RCC 7860 (cell line): ENCODE data around the gene CD38.
"Not testable (repeated sequence)": the region's sequence is repeated elsewhere in the genome, so short reads cannot be mapped to it uniquely, and the experiment has no call there.

Experiments used
- DNase-seq: peaks from one replicate; pipeline ENCODE4 v3.0.0-alpha.2; 2015; ENCODE audit warnings: low spot score
- FAIRE-seq: peaks from 2 replicates; lab custom pipeline; 2012; peaks lifted over from hg19 to GRCh38; lab: Jason Lieb, UNC

Gene CD38

DNA sequence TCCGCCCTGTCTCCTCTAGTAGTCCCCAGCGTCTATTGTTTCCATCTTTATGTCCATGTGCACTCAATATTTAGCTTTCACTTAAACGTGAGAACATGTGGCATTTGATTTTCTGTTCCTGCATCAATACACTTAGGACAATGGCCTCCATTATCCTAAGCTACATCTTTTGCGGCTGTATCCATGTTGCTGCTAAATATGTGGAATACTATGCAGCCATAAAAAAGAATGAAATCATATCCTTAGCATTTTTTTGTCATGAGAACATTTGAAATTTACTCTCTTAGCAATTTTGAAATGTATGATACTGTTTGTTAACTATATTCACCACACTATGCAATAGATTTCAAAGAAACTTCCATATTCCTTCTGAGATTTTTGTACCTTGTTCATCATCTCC is 19.8 kb upstream of the CD38 start:
- FAIRE-seq (no peak), DNase-seq (no peak)

DNA sequence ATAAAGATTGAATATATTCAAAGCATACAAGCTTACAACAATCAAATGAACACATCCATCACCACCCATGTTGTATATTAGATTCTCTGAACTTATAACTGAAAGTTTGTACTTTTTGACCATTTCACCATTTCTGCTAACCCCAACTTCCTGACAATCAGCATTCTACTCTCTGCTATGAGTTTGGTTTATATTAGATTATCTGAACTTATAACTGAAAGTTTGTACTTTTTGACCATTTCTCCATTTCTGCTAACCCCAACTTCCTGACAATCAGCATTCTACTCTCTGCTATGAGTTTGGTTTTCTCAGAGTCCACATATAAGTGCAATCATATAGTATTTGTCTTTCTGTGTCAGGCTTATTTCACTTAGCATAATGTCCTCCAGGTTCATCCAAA is 15.7 kb upstream of the CD38 start:
- FAIRE-seq, DNase-seq: not testable (repeated sequence)

DNA sequence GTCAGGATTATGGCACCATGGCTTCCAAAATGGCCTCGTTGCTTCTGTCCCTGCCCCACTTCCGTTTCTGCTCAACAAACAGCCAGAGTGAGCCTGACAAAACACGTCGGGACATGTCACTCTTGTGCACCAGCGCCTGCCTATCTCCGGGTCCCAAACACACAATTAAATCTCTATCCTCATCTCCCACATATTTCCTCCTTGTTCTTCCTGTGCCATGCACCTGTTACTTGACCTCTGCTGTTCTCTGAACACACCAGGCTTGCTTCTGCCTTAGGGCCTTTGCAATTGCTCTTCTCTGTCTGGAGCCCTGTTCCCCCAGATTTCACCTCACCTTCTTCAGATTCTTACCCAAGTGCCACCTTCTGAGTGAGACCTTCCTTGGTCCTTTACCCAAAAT is 12.7 kb upstream of the CD38 start:
- DNase-seq (no peak), FAIRE-seq (no peak)

DNA sequence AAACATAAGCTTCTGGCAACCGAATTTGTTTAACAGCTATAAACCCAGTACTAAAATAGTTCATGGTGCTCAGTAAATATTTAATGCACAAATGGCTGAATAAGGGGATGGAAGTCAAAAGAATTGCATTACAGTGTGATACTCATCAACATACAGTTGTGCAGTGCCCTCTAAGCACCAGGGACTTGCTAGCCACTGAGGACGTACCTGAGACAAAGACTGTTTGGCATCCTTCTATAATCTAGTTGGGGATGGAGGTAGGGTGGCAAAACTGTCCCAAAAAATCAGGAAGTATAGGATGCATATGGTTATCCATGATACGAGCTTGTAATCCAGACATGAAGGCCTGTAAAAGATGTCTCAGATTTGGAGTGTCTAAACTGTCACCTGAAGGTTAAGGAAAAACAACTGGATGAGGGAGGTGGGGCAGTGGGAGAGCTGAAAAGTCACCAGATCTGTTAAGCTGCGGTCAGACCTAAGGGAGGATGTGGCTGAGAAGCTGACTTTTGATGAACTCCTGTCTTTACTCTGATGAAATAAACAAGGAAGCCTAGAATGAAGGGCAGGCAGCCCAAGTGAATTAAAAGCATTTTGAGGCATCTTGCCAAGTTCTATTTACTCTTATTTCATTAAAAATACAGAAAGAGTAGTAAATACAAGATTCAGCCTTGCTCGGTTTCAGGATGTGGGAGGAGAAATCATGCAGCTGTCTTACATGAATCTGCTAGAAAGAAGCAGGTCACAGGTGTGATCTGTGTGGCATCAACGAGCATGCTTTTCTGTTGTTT is 12.0 kb upstream of the CD38 start:
- no peak for DNase-seq
- no peak for FAIRE-seq

DNA sequence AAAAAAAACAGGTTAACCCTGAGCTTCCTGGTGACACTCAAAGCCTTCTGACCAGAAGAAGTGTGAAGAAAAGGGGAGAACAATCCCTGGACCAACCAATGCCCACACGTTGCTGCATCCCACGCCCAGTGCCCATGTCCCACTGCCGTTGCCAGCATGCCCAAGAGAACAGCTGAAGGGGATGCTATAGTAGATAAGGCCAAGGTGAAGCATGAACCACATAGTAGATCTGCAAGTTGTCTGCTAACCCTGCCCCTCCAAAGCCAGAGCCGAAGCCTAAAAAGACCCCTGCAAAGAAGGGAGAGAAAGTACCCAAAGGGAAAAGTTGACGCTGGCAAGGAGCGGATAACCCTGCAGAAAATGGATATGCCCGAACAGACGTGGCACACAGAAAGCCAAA is 11.3 kb upstream of the CD38 start:
- FAIRE-seq = no peak
- no peak for DNase-seq

DNA sequence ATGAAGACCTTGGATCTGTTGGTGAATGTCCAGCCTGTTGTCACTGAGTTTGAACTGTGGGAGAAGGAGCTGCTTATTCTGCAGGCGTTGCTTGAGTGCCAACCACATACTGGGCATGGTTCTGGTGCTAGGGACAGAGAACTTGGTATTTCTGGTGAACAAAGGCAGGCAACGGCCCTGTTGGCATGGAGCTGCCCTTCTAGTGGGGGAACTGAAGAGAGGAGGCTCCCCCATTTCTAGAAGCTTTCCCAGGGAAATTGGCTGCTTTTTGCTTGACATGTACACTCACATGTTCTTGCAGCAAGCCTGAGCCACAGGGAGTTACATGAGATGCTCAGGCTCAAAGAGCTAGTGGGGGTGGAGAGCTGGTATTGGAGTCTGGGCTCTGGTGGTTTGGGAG is 8.9 kb upstream of the CD38 start:
- DNase-seq = no peak
- FAIRE-seq = no peak

DNA sequence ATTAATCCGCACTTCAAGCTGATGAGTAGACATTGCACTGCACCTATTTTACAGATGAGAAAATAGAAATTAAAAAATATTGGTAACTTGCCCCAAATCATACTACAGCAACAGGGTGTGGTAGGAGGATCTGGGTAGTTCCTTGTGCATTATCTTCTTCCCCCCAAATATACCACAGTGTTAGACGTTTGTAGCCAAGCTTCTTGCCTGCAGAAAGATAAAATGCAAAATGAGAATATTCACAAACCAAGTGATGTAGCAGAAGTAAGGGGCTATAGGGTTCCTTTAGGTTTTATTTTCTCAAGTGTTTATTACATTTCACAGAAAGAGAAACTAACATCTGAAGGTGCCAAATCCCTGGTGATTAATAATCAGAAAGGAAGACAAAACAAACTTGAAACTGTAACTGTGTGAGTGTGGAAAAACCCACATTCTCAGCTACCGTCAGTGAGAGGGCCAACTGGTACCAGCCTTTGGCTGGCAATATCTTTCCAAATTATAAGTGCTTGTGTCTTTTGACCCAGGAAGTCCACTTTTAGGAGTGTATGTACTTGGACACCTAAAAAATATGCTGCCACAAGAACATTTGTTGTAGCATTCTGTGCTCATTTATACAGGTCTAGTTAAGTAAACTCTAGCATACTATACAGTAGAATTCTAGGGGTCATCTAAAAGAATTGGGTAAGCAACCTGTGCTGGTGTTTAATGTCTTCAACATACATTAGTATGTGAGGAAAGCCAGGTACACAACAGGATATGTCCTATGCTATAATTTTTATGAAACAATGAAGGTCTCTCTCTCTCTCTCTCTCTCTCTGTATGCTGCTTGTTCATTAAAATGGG is 6.7 kb upstream of the CD38 start:
- no peak for FAIRE-seq
- DNase-seq = no peak

DNA sequence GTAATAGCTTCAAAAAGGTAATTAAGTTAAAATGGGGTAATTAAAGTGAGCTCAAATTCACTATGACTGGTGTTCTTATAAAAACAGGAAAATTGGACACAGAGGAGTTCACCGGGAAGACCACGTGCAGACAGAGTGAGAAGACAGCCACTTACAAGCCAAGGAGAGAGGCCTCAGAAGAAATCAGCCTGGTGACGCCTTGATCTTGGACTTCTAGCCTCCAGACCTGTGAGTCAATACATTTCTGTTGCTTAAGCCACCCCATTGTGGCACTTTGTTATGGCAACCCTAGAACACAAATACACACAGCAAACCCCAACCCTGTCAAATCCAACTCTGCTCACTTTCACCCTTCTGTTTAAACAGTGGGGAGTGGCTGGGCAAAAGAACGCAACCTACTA is 4.1 kb upstream of the CD38 start:
- no peak for DNase-seq

DNA sequence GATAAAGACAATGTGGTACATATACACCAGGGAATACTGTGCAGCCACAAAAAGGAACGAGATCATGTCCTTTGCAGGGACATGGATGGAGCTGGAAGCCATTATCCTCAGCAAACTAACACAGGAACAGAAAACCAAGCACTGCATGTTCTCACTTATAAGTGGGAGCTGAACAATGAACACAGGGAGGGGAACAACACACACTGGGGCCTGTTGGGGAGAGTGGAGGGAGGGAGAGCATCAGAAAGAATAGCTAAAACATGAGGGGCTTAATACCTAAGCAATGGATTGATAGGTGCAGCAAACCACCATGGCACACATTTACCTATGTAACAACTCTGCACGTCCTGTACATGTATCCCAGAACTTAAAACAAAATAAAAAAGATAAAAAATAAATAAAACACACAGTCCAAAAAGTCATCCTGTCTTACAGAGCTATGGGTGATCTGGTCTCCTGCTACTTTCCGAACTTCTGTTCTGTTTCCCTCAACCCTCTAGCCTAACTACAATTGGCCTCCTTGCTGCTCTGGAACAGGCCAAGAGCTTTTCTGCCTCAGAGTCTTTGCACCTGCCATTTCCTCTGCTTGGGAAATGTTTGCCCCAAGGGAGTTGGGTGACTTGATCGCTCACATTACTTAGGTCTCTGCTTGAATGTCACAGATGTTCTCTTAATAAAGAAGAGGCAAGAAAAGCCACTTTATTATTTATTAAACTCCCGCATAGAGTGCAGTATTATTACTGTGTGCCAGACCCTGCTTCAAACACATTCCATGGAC is 1.1 kb upstream of the CD38 start:
- no peak for FAIRE-seq
- DNase-seq = no peak

More for the DNA sequence above, 4.1 kb upstream of the CD38 start:
- FAIRE-seq = no peak

DNA sequence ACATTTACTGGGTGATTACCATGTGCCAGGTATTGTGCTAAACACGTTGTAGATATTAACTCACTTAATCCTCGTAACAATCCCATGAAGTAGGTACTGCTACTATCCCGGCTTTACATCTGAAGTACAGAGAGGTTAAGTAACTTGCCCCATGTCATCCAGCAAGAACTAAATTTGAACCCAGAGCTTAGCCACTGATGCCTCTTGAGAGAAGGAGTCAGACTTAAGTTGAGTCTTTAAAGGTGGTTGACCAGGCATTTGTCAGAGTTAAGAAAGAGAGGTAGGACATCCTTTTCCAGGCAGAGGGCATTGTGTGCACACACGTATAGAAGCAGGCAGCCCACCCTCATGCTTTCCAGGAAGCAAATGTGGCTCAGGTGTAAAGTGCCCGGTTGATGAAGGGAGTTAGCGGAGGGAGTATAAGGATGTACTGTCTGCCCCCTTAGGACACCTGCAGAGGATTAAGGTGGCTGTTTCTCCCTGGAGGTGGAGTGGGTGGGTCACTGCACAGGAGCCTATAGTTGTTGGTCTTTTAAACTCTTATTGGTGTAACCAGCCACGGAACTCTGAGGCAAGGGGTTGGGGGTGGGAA is 335 bp upstream of the CD38 start:
- no peak for DNase-seq
- FAIRE-seq = no peak

DNA sequence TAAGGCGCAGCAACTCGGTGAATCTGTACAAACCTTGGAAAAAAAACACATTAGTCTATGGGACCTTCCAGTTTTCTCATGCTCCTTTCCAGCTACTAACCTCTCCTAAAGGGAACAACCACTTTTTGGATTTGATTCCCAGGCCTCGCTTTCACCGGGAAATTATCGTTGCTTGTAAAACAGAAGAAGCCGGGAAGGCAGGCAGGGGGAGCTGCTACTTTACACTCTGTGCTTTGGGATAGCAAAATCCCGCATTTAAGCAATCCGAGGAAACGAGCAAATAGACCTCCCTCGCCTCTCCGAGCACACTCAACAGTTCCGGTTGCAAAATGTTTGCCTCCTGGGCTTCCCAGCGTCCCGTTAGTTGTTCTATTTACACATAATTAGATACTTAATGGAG is 1.2 kb downstream of the CD38 start:
- no peak for DNase-seq
- no peak for FAIRE-seq

DNA sequence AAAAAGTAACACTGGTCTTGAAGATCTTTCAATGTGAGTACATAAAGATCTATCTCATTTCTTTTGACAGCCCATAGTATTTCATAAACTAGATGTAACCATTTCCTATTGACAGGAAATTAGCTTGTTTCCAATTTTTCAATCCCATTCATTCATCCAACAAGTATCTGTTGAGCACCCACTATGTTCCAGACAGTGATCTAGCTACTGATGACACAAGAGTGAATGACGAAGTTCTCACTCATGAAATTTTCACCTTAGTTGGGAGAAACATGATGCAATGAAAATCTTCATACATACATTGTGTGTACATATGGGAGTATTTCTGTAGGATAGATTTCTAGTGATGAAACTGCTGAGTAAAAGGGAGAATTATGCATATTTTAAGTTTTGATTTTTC is 1.7 kb downstream of the CD38 start:
- DNase-seq (no peak), FAIRE-seq (no peak)

DNA sequence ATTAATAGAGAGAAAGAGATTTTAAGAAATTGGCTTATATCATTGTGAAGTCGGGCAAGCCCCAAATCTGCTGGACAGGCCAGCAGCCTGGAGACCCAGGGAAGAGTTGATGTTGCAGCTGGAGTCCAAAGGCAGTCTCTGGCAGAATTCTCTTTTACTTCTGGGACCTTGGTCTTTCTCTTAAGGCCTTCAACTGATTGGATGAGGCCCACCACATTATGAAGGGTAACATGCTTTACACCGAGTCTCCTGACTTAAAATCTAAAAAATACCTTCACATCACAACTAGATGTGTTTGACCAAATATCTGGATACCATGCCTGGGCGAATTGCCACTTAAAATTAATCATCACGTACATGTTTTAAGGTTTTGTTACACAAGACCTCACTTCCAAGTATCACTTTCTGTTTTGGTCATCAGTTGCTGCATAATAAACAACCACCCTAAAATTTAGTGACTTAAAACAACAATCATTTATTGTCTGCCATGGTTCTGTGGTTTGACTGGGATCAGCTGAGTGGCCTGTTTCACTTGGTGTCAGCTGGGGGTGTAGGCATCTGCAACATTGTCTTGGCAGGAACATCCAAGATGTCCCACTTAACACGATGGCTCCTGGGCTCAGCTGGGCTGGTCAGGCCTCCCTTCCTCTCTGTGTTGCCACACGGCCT is 3.4 kb downstream of the CD38 start:
- DNase-seq = no peak

DNA sequence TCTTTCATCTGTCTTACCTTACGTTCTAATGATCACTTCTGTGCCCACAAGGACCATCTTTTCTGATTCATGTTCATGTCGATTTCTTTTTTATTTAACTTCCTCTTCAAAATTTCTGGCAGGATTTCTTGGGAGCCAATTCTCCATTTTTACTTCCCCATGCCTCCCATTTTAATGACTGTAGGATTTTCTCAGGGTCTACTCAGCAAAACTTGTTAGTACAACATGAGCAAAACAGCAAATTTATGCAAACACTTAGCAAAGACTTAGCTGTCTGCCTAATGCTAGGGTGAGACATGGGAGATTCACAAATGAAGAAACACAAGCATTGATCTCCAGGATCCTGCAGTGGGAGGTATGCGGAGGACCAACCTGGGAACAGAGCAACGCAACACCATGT is 5.5 kb downstream of the CD38 start:
- FAIRE-seq (no peak), DNase-seq (no peak)

More for the DNA sequence above, 3.4 kb downstream of the CD38 start:
- FAIRE-seq = no peak

DNA sequence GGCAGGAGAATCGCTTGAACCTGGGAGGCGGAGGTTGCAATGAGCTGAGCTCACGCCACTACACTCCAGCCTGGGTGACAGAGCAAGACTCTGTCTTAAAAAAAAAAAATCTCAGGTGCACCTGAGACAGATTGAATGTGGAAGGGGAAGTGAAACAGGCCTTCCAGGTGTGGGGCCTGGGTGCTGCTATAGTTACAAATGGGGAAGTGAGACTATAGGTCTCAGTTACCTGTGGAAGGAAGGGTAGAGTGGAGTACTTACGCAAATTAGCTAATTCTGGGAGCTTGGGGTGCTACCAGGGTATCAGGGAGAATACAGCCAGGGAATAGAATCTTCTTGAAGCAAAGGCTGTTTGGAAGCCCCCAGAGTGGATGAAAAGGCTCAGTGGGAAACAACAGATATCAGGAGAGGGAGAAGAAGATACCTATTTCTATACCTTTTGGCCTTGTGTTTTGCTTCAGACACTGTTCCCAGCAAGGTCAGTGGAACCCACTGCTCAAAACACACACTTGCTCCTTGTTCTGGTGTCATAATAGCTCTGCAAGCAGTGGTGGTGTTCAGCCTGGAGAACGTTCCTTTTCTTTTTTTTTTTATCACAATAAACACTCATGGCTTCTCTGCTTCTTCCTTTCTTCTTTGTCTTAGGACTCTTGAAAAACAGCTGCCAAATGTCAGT is 7.0 kb downstream of the CD38 start:
- FAIRE-seq (no peak), DNase-seq (no peak)

DNA sequence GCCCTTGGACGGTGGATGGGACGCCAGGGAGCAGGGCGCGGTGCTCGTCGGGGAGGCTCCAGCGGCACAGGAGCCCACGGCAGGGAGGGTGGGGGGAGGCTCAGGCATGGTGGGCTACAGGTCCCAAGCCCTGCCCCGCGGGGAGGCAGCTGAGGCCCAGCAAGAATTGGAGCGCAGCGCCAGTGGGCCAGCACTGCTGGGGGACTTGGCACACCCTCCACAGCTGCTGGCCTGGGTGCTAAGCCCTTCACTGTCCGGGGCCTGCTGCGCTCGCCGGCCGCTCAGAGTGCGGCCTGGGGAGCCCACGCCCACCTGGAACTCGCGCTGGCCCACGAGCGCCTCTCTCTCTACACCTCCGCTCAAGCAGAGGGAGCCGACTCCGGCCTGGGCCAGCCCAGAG is 8.6 kb downstream of the CD38 start:
- DNase-seq (no peak), FAIRE-seq (no peak)

DNA sequence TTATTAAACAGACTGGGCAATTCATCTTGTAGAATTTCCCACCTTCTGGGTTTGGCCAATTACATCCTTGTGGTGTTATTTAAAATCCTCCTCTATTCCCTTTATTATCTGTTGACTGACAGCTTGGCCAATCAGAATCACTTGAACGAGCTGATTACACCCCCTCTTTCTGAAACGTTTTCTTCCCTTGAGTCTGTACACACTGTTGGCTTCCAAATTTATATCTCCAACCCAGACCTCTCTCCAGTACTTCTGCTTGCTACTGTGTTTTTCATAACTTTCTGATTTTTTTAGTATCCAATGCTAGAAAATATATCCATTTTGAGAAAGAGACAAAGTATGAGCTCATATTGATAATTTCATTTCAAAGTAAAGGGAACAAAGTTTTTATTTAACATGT is 14.8 kb downstream of the CD38 start:
- no peak for FAIRE-seq

DNA sequence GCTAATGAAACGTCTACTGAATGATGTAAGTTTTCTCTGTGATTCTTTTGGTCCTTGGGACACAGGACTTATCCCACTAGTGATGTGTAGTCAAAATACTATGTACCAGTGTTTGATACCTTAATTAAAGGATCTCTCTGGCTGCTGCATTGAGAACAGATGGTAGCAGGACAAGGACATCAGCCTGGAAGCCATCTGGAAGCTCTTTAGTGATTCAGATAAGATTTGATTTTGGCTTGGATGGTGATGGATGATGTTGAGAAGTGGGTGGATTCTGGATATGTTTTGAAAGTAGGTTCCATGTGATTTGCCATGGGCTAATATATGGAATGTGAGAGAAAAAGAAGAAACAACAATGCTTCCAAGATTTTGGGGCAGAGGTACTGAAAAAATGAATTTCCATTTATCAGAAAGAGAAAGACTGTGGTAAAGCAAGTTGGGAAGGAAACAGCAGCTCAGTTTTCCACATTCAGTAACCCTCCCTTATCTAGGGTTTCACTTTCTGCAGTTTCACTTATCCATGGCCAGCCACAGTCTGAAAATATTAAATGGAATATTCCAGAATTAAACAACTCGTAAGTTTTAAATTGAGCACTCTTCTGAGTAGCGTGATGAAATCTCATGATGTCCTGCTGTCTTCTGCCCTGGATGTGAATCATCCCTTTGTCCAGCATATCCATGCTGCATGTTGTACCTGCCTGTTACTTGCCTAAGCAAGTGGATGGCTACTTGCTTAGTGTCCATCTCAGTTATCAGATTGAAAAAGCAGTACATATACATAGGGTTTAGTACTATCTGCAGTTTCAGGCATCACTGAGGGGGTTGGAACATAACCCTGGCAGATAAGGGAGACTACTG is 15.6 kb downstream of the CD38 start:
- DNase-seq = no peak
- no peak for FAIRE-seq

More for the DNA sequence above, 14.8 kb downstream of the CD38 start:
- no peak for DNase-seq

DNA sequence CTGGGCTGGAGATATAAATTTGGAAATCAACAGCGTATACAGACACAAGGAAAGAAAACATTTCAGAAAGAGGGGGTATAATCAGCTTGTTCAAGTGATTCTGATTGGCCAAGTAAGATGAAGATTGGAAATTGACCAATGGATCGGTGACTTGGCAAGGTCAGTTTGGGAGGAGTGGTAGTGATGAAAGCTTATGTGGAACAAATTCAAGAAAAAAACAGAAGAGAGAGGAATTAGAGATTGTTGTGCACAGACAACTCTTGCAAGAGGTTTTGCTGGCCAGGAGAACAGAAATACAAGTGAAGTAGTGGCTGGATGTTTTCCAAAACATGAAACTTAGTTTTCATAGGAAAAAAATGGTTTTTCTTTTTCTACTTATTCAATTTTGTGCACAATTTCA is 16.3 kb downstream of the CD38 start:
- FAIRE-seq = no peak
- DNase-seq = no peak
